Osteoblast (primary cell): ENCODE measurements around the gene SNX25. TPM values are rescaled to one million over a fixed set of nuclear protein-coding genes. Genes with fewer than 3 reads are reported as not detected.

ENCODE experiments used
- DNase-seq: peaks from one replicate; pipeline ENCODE4 v3.0.0; 2011; ENCODE audit warnings: low spot score, mixed read lengths; ENCODE audit not compliant: insufficient read length; ENCODE audit errors: missing footprints
- H2AFZ ChIP-seq: 2 replicates; pipeline ENCODE4 v1.6.0; 2011; ENCODE audit warnings: mild to moderate bottlenecking, low read length
- H3K27ac ChIP-seq: 2 replicates; pipeline ENCODE4 v1.5.1; 2011; ENCODE audit warnings: mild to moderate bottlenecking, low read depth, low read length, moderate library complexity
- H3K27me3 ChIP-seq: 2 replicates; pipeline ENCODE4 v1.6.0; 2012; ENCODE audit warnings: mild to moderate bottlenecking, control low read depth, inconsistent platforms, low read length, moderate library complexity; ENCODE audit not compliant: insufficient read depth
- H3K36me3 ChIP-seq: 2 replicates; pipeline ENCODE4 v1.5.1; 2011; ENCODE audit warnings: mild to moderate bottlenecking, low read length, control low read depth, moderate library complexity; ENCODE audit not compliant: insufficient read depth
- H3K4me1 ChIP-seq: 2 replicates; pipeline ENCODE4 v1.5.1; 2011; ENCODE audit warnings: mild to moderate bottlenecking, low read length, control low read depth, moderate library complexity; ENCODE audit not compliant: insufficient read depth
- H3K4me2 ChIP-seq: 2 replicates; pipeline ENCODE4 v1.6.0; 2011; ENCODE audit warnings: mild to moderate bottlenecking, low read length; ENCODE audit not compliant: insufficient read depth
- H3K4me3 ChIP-seq: fragments of 200-600 bp; sonication (generic); 3 replicates; pipeline ENCODE4 v1.5.1; 2012; ENCODE audit warnings: mild to moderate bottlenecking, low read length, inconsistent platforms; ENCODE audit not compliant: insufficient read depth
- H3K79me2 ChIP-seq: 2 replicates; pipeline ENCODE4 v1.6.0; 2012; ENCODE audit warnings: mild to moderate bottlenecking, low read length, control low read depth, inconsistent platforms; ENCODE audit not compliant: insufficient read depth
- H3K9me3 ChIP-seq: 2 replicates; pipeline ENCODE4 v1.5.1; 2011; ENCODE audit warnings: low read depth, low read length, control low read depth
- H4K20me1 ChIP-seq: 2 replicates; pipeline ENCODE4 v1.6.0; 2012; ENCODE audit warnings: mild to moderate bottlenecking, low read length, control low read depth; ENCODE audit not compliant: insufficient read depth
- CTCF ChIP-seq: IDR thresholded peaks from 2 replicates; pipeline ENCODE4 v1.5.1; 2011; ENCODE audit warnings: mild to moderate bottlenecking, low read depth, low read length, moderate library complexity; ENCODE audit errors: extremely low read depth
- total RNA-seq: library from RNA; depleted of rRNA; stranded (reverse); fragments of >200 nt; gene quantifications from 2 replicates; pipeline ENCODE4 v1.2.3, GENCODE V29; 2012

SNX25 gene
- total RNA-seq, 1 donor = 98.1 TPM

- Histone ChIP-seq H3K4me1 (no peaks in the 10 kb centered on the region), H2AFZ (no peak overlapping the region), H3K27ac (no peak overlapping the region), H4K20me1 (no peaks in the 10 kb centered on the region), H3K4me3 (no peak overlapping the region), H3K36me3 (peaks cover 13% of the 10 kb centered on the region), H3K4me2 (no peak overlapping the region), H3K79me2 (no peaks in the 10 kb centered on the region), H3K27me3 (no peaks in the 10 kb centered on the region), H3K9me3 (no peaks in the 10 kb centered on the region)
- TF ChIP-seq CTCF = no peak
- DNase-seq = no peak
Measured at GRCh38 chr4:185335579-185335978, 126.2 kb downstream of the SNX25 start.

GRCh38 chr4:185339941-185340340, 130.5 kb downstream of the SNX25 start:
- H3K27ac ChIP-seq = no peak overlapping the region
- DNase-seq = no peak
- no peaks in the 10 kb centered on the region for H3K79me2 ChIP-seq
- no peaks in the 10 kb centered on the region for H3K9me3 ChIP-seq
- peaks cover 28% of the 10 kb centered on the region for H3K36me3 ChIP-seq
- H3K4me1 ChIP-seq = peaks cover 9% of the 10 kb centered on the region
- no peak overlapping the region for H3K4me3 ChIP-seq
- H3K4me2 ChIP-seq = no peak overlapping the region
- no peaks in the 10 kb centered on the region for H3K27me3 ChIP-seq
- H2AFZ ChIP-seq = no peak overlapping the region
- H4K20me1 ChIP-seq = no peaks in the 10 kb centered on the region
- TF ChIP-seq CTCF = no peak

- Histone ChIP-seq H3K4me3 (no peak overlapping the region), H3K36me3 (peaks cover 32% of the 10 kb centered on the region), H3K27ac (no peak overlapping the region), H3K9me3 (no peaks in the 10 kb centered on the region), H3K4me2 (no peak overlapping the region), H3K4me1 (peaks cover 14% of the 10 kb centered on the region), H4K20me1 (no peaks in the 10 kb centered on the region), H3K27me3 (no peaks in the 10 kb centered on the region), H3K79me2 (no peaks in the 10 kb centered on the region), H2AFZ (no peak overlapping the region)
- no peak for DNase-seq
- no peak for TF ChIP-seq CTCF
Measured at GRCh38 chr4:185341377-185341776, 132.0 kb downstream of the SNX25 start.

- H3K9me3 ChIP-seq = no peaks in the 10 kb centered on the region
- H3K79me2 ChIP-seq = no peaks in the 10 kb centered on the region
- no peak for TF ChIP-seq CTCF
- peaks cover 36% of the 10 kb centered on the region for H3K36me3 ChIP-seq
- H2AFZ ChIP-seq = no peak overlapping the region
- DNase-seq = no peak
- no peak overlapping the region for H3K27ac ChIP-seq
- H3K4me2 ChIP-seq = no peak overlapping the region
- no peak overlapping the region for H3K4me3 ChIP-seq
- peaks cover 19% of the 10 kb centered on the region for H3K4me1 ChIP-seq
- H4K20me1 ChIP-seq = no peaks in the 10 kb centered on the region
- H3K27me3 ChIP-seq = no peaks in the 10 kb centered on the region
Measured at GRCh38 chr4:185341841-185342240, 132.4 kb downstream of the SNX25 start.
